NCI-H1417 treated with DMSO at 0.1 percent for 48 hours (cell line): ENCODE measurements around the gene LYSMD1.

Experiments used
- DNase-seq: peaks from one replicate; lab custom pipeline; 2025; lab: John Stamatoyannopoulos, UW

Gene LYSMD1

DNA sequence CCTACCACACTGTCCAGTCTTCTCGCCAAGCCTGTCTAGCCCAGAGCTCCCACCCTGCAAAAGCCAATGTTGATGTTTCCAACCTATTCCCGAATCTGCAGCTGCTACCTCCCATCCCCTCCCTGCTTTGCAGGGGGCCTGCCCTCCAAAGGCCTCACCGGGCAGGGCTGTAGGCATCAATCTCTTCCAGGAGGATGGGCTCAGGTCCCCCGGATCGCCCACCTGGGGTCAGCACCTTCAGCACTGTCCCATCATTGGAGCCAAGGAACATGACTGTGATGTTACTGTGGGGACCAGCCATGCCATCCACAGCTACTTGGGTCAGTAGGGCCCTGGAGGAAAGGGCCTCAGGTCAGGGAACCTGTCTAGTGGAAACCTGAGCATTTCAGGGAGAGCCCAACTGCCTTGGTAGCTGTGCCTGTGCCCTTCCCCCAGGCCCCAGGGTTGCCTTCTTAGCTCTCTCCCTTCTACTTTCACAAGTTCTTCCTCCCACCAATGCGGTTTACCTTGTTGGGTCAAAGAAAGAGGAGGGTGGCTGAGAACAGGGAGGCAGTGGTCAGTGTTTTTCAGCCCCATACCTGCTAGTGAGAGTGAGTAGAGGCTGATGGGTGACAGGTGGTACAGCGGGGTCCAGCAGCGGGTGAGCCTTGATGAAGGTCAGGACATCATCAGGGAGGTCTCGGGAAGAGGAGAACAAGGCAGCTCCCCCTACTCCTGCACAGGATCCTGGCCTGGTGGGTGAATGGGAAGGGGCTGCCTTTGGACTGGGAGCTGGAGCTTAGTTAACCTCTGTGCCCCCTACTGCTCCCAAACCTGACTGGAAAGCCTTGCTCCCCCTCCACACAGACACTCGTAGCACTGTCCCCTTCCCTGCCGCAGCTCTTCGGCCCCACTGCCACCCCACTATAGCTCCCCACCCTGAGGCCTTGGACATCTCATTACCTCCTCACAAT lies 30.0 kb downstream of the LYSMD1 start:
- DNase-seq, result no peak

DNA sequence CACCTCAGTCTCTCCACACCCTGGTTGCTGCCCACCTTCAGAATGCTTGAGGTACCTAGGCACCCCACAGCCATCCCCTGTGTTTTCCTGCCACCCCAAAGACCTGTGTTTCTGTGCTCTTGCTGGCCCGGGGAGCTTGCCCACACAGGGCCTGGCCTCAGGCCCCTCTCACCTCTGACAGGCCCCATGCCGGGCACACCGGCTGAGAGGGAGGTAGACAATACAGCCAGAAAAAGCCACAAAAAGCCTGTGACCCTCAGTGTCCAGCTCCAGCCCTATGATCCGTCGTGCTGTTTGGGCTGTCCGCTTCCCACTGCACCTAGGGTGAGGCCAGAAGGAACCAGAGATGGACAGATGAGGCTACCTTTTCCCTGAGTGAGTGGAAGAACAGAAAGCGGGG lies 30.7 kb downstream of the LYSMD1 start:
- no peak for DNase-seq

DNA sequence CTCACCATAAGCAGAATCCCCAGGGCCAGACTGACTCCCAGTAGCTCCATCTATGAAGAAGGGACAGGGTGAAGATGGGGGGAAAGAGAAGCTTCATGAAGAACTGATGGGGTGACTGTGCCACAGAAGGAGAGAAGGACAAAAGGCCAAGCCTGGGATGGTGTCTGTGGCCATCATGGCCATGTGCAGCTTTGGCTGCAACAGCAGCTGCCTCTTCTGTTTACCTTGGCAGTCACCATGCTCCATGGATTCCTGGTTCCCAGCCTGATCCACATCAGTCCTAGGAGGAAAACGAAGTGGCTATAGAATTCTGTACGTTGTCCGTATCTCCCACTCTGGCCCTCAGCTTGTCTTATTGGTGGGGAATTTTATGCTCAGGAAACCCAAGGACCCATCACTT lies 31.3 kb downstream of the LYSMD1 start:
- no peak for DNase-seq

DNA sequence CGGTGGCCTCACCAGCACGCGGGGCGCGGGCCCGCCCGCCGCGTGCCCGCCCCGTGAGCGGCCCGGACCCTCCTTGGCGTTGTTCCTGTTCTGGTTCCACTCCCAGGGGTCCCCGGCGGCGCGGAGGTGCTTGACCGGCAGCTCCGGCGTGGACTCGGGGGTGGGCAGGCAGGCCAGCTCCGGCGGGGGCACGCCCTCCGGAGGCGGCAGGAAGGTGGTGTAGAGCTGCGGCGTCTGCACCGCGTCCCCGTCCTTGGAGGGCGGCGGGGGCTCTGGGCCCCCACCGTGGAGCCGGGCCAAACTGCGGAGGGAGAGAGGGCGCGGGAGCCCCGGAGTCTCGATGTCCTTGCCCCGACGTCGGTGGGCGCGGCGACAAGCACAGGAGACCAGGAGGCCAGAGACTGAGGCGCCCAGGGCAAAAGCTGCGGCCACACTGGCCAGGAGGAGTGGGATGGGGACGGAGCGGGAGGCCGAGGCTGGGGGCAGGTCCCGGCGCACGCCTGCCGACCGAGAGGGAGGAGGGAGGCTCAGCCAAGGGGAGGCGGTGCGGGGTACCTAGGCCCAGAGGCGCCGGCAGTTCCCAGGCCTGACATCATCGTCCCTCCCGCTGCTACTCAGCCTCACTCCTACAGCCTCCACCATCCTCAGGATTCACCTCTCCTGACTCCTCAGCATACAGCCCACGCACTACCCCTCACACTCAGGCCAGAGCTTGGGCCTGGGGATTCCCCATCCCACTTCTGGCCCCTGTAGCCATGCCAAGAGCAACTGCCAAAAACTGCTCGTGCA lies 32.5 kb downstream of the LYSMD1 start:
- no peak for DNase-seq

DNA sequence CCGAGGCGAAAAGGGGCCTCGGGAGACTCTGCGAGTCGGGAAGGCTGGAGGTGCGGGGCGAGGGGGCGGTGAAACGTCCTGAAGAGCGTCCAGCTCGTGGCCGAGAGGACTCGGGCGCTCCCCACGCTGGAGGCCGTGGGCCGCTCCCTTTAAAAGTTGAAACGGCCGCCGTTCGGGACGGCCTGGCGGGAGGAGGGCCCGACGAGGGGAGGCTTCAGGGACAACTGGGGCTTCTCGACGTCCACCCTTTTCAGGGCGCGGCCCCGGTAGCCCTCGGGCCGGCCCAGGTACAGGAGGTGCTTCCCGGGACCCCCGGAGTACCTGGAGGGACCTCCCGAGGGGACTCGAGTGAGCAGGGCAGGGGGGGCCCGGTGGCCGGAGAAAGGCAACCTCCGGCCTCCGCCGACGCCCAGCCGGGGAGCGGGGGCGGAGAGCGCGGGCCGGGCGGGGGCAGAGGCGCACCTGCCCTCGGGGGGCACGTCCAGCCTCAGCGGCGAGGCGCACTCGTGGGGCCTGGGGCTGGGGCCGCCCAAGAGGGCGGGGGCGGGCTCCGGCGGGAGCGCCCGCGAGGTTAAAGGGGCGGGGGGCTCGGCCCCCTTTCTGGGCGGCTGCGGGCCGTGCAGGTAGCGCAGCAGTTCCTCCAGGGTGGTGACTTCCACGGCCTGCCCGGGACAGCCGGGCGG lies 33.2 kb downstream of the LYSMD1 start:
- DNase-seq, result no peak

DNA sequence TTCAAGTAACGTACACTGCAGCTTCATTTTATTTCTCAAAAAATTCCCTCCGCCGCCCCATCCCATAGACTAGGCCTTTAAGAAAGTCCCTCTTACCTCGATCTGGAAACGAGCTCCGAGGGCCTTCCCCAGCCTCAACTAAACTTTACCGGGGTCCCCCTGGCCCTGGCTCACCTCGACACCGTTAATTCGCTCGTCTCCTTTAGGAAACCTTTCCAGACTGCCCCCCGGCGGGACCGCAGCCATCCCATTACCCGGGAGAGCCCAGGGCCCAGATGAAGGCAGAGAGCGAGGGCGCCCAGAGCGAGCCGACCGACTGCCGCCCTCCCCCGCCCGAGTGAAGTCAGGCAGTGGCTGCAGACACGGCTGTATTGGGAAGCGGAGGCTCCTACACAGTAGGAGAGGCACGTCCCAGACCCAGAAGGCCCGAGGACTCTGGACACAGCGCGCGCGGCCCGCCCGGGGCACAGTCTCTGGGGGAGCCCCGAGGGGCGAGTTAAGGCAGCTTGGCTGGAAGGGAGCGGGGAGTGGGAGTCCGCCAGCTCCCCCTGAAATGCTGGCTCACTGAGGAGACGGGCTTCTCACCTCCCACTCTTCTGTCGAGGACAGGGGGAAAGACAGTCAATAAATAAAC lies 33.9 kb downstream of the LYSMD1 start:
- no peak for DNase-seq

DNA sequence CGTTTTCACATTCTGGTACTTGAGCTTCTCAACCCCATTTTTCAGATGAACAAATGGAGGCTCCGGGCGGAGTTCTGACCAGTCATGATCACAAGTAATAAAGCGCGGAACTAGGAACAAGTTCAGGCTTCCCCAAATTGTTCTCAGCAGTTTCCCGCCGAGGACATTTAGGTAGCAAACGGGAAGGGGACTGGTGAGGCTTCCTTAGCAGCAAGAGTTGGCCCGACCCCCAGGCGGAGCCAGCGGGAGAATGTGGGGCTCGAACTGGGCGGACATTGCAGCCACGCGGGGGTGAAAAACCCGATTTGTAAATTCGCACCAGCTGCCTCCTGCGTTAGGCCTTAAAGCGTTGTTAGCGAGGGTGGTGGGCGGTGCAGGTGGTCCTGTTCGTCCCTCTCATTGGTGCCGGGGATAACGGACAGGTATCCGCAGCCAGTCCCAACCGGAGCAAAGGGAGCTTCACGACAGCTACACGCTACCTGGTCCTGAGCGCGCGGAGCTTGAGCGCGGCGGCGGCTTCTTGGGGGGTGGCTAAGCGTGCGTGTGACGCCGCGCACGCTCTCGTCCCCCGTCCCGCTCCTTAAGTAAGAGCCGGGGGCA lies 34.6 kb downstream of the LYSMD1 start:
- no peak for DNase-seq

DNA sequence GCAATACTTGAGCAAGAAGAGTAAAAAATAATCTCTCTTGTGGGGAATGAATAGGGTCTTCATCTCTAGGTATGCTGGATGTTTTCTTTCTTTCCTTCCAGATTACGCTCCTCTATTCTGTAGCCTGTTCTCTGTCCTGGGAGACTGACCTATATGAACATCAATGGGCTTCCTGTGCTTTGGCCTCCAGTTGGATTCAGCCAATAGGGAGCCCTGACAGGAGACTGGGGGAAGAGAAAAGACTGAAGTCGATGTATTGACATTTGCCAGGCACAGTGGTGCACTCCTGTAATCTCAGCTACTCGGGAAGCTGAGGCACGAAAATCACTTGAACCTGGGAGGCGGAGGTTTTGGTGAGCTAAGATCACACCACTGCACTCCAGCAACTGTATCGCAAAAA lies 36.9 kb downstream of the LYSMD1 start:
- no peak for DNase-seq

DNA sequence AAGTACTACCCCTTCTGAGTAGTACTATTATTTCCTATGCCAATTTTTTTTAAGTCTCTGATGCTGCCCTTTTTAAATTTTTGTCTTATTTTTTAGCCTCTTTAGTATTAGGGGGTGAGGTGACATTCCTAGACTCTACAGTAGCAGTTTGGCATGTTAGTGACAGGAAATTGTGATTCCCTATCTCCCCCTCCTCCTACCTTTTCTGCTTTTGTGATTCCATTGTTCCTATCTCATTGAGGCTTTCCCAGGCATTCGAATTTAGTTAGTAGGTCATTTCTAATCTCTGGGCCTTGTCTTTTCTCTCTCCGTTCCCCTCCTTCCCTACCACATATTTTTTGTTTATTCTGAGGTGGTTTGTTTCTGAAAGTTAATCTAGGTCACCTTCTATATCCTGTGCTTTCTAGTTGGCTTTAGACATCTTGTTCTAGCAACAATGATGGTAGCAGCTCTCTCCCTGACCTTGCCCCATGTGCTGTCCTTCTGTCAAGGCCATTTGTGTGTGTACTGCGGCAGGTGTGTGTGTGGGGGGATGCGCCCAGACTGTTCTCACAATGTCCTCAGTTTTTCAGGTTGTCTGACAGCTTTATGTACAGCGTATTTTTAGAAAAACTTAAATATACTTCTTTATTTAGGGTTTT lies 40.8 kb downstream of the LYSMD1 start:
- no peak for DNase-seq

DNA sequence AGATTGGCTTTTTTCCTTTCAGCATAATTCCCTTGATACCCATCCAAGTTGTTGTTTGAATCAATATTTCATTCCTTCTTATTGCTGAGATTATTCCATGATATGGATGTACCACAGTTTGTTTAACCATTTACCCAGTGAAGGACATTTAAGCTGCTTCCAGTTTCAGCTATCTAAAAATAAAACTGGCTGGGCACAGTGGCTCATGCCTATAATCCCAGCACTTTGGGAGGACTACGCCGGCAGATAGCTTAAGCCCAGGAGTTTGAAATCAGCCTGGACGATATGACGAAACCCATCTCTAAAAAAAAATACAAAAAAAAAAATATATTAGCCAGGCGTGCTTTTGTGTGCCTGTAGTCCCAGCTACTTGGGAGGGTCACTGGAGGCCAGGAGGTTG lies 51.8 kb downstream of the LYSMD1 start:
- no peak for DNase-seq
